LNCAP (cell line): ENCODE measurements around the gene SCGB3A1.

Experiments used
- TF ChIP-seq, protein P1 (sequence below): fragments of 450-650 bp; IDR thresholded peaks from 2 replicates; pipeline ENCODE4 v1.5.1; 2017; ENCODE audit warnings: mild to moderate bottlenecking

Gene SCGB3A1

DNA sequence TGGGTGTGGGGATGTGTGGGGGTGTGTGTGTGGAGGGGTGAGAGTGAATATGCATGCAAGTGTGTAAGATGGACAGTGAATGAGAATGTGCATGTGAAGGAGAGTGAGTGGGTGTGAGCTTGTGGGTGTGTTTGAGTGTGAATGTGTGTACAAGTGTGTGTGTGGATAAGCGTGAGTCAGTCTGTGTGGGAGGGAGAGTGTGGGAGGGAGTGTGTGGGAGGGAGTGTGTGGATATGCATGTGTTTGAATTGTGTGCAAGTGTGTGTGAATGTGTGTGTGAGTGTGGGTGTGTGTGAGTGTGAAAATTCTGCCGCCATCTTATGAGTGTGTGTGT, 3.7 kb upstream of the SCGB3A1 start:
- TF ChIP-seq, protein P1, sequence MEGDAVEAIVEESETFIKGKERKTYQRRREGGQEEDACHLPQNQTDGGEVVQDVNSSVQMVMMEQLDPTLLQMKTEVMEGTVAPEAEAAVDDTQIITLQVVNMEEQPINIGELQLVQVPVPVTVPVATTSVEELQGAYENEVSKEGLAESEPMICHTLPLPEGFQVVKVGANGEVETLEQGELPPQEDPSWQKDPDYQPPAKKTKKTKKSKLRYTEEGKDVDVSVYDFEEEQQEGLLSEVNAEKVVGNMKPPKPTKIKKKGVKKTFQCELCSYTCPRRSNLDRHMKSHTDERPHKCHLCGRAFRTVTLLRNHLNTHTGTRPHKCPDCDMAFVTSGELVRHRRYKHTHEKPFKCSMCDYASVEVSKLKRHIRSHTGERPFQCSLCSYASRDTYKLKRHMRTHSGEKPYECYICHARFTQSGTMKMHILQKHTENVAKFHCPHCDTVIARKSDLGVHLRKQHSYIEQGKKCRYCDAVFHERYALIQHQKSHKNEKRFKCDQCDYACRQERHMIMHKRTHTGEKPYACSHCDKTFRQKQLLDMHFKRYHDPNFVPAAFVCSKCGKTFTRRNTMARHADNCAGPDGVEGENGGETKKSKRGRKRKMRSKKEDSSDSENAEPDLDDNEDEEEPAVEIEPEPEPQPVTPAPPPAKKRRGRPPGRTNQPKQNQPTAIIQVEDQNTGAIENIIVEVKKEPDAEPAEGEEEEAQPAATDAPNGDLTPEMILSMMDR: no peak

DNA sequence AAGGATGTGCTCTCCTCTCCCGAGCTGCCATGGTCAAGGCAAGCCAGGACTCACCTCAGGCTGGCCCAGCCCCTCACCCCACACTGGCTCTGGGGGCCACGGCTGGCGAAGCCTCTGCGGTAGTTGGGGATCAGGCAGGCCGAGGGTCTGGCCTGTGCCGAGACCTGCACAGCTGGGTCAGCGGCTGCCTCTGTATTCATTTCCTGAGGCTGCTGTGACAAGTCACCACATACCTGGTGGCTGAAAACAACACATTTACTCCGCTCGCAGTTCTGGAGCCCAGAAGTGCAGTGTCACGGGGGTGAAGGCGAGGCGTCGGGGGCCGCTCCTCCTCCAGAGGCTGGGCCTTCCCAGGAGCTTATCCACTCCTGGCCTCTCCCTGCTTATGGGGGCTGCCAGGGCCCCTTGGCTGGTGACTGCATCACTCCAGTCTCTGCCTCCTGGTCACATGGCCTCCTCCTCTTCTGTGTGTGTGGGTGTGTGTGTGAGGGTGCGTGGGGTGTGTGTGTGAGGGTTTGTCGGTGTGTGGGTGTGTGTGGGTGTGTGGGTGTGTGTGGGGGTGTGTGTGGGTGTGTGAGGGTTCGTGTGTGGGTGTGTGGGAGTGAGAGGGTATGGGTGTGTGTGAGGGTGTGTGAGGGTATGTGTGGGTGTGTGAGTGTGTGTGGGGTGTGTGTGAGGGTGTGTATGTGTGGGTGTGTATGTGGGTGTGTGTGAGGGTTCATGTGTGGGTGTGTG, 3.2 kb upstream of the SCGB3A1 start:
- TF ChIP-seq, protein P1: no peak

DNA sequence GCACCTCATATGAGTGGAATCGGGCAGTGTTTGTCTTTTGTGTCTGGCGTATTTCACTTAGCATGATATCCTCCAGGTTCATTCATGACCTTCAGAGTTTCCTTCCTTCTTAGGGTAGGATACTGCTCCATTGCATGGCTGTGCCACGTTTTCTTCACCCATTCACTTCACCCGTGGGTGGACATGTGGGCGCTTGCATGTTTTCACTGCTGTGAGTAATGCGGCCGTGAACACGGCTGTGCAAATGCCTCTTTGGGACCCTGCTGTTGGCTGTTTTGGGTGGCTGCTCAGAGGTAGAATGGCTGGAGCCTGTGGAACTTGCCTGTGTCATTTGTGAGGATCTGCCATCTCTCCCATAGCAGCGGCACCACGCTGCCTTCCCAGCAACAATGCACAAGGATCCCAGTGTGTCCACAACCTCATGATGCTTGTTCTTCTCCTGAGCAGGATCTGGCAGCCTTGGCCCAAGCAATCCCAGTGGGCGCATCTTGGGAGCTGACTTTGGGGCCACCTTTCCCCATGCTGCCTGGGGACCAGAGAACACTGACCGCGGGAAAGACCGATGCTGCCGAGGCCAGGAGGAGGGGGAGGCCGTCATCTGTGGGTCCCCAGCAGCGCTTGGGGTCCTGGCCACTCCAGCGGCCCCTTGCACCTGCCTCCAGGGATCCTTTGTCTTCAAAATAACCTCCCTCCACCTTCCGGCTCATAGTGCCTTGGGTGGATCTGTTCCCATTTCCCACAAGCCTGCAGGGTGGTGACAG, 2.3 kb upstream of the SCGB3A1 start:
- TF ChIP-seq, protein P1: no peak

DNA sequence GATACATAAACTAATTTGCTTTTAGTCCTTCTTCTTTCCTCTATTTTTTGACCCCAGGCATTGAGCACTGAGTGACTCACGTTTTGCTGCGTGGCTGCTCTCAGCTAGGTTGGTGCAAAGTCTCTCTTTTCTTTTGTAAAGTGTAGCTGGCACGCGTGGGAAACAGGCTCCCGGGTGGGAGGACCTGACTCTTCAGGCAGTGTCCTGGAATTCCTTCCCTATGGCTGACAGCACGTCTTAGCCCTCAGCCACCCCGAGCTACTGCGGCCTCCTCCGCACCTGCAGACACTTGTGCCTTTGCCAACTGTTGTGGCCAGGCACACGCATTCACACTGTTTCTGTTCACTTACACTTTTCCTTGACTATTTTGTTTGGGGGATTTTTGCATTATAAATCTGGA, 877 bp upstream of the SCGB3A1 start:
- TF ChIP-seq, protein P1: no peak

DNA sequence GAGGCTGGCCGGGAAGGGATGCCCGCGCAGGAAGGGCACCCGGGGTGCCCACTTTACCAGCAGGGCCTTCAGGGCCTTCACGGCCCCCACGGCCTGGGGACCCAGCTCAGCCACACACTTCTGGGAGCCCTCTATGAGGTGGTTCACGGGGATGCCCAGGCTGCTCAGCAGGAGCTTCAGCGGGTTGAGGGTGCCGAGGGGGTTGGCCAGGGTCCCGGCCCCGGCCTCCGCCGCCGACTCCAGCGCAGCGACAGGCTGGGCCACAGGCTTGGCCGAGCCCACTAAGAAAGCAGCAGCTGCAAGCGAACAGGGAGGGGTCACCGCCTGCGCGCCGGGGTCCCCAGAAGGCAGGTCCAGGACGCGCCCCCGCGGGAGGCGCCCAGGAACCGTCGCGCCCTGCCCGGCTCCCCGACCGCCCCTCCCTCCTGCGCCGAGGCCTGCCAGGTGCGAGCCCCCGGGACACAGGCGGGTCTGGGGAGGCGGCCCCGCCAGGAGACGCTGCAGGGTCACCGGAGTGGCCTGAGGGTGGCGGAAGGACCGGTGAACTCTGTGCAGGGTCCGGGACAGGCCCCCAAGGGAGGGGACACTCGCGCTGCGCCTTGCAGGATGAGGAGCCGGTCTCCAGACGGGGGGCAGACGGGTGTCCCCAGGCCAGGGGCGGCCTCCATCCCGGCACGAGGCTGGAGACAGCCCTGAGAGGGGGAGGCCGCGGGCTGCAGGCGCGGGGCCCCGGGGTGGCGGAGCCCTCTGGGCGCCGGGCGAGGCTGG, 572 bp downstream of the SCGB3A1 start:
- TF ChIP-seq, protein P1: no peak

DNA sequence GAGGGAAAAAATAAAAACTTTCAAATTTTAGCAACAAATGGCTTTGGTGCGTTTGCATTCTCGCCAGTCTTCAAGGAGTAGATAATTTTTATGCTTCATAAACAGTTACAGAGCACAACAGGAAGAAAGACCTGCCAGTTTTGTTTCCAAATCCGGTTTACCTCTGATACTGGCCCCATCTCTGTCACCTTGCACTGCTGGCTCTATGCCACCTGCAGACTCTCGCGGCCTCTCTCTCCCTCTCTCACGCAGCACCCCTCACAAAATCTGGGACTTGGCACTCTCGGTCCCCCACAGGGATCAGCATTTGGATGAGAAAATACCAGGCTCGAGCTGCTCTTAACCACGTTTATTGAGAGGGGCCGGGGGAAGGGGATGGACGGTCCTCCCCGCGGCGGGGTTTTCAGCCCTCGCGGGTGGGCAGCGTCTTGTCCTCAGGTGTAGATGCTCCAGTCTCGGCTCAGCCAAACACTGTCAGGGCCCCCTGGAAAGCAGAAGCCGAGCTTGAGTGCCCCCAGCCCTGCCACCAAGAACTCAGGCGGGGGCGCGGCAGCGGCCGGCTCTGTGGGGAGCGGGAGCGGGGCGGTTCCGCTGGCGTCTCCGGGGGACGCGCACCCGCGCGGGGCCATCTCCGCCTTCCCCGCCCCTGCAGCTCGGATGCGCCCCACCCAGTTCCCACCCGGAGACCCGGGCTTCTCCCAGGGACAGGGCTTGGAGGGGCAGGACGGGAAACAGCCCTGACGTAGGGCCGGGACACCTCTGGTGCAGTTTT, 1.3 kb downstream of the SCGB3A1 start:
- TF ChIP-seq, protein P1: no peak

DNA sequence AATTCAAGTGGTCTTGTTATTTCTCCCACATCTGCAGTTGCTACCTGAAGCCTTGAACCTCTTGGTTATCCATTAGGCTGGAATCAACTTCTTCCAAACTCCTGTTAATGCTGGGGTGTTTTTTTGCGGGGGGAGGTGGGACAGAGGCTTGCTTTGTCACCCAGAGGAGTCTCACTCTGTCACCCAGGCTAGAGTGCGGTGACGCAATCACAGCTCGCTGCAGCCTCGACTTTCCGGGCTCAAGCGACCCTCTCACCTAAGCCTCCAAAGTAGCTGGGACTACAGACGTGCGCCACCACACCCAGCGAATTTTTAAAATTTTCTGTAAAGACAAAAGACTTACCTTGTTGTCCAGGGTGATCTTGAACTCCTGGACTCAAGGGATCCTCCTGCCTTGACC, 4.4 kb downstream of the SCGB3A1 start:
- TF ChIP-seq, protein P1: no peak
